NOMO-1 (cell line): ENCODE data around the gene RMND1.

Experiments used
- DNase-seq, 2 experiments: peaks; one replicate each; lab custom pipeline; 2025; ENCODE audit not compliant: unreplicated experiment in 2 of 2; lab: John Stamatoyannopoulos, UW

Gene RMND1

GRCh38 chr6:151422981-151423380 lies 28.9 kb downstream of the RMND1 start:
- DNase-seq: no peak

GRCh38 chr6:151417477-151417876 lies 34.4 kb downstream of the RMND1 start:
- no peak for DNase-seq

GRCh38 chr6:151414641-151415260 lies 37.2 kb downstream of the RMND1 start:
- no peak for DNase-seq

- no peak for DNase-seq
These were observed 38.4 kb downstream of the RMND1 start for GRCh38 chr6:151413372-151414145.

- DNase-seq: peak in 1 of 2 experiments; percentile 22
These were observed 39.0 kb downstream of the RMND1 start for GRCh38 chr6:151412909-151413308.

GRCh38 chr6:151409679-151410078 lies 42.2 kb downstream of the RMND1 start:
- DNase-seq: no peak

GRCh38 chr6:151409260-151409659 lies 42.7 kb downstream of the RMND1 start:
- no peak for DNase-seq

GRCh38 chr6:151408858-151409257 lies 43.1 kb downstream of the RMND1 start:
- DNase-seq: no peak

- no peak for DNase-seq
These were observed 48.0 kb downstream of the RMND1 start for GRCh38 chr6:151403919-151404308.

- DNase-seq: no peak
These were observed 49.7 kb downstream of the RMND1 start for GRCh38 chr6:151402228-151402627.

- no peak for DNase-seq
These were observed 51.5 kb downstream of the RMND1 start for GRCh38 chr6:151400473-151400872.

- DNase-seq: no peak
These were observed 52.2 kb downstream of the RMND1 start for GRCh38 chr6:151399679-151400078.

GRCh38 chr6:151393410-151393809 lies 58.5 kb downstream of the RMND1 start:
- DNase-seq: no peak

- DNase-seq: no peak
These were observed 59.5 kb downstream of the RMND1 start for GRCh38 chr6:151392427-151392826.

- peak; percentile 31 to 60 for DNase-seq
These were observed 60.2 kb downstream of the RMND1 start, which contains the start of gene ZBTB2 for GRCh38 chr6:151391471-151392413. Gene ZBTB2, minus strand, starts transcription at chr6:151391559. Its CDS starts 17,922 bp downstream, at chr6:151373637.

- DNase-seq: peak; percentile 41 to 50
These were observed 61.0 kb downstream of the RMND1 start for GRCh38 chr6:151390851-151391470.

GRCh38 chr6:151390276-151390850 lies 61.6 kb downstream of the RMND1 start:
- peak; percentile 96 to 98 for DNase-seq

GRCh38 chr6:151389618-151390275 lies 62.2 kb downstream of the RMND1 start:
- DNase-seq: peak; percentile 44 to 69

- no peak for DNase-seq
These were observed 62.8 kb downstream of the RMND1 start for GRCh38 chr6:151388997-151389617.
